Measurements from ENCODE around the gene ANKRD33B. TPM values are rescaled to one million over a fixed set of nuclear protein-coding genes. Genes with fewer than 3 reads are reported as not detected.

Gene ANKRD33B
- total and polyA plus RNA-seq, 9 of the 15 experiments (the other 6 are each of a cell fraction or from before 2014, with no cell fraction given): 0.10 to 1.7 (median 0.40) TPM

- no peak for TF ChIP-seq AFF4 (CRISPR knock-in tag; IDR thresholded peaks at IDR 0.05)
- no peak for TF ChIP-seq GABPB1 (CRISPR knock-in tag; IDR thresholded peaks at IDR 0.05)
- no peak for TF ChIP-seq ZNF592 (IDR thresholded peaks at IDR 0.05)
- TF ChIP-seq ZBTB2 (IDR thresholded peaks at IDR 0.05): no peak
- TF ChIP-seq SAFB (IDR thresholded peaks at IDR 0.05; ENCODE audit: borderline replicate concordance, low read depth, low read length): no peak
- TF ChIP-seq SRSF9 (IDR thresholded peaks at IDR 0.05; ENCODE audit: borderline replicate concordance, low read depth, low read length): no peak
- no peak for TF ChIP-seq ARID4B (CRISPR knock-in tag; IDR thresholded peaks at IDR 0.05)
Observed at GRCh38 chr5:10577371-10578292, 13.8 kb downstream of the ANKRD33B start (continued).

All from K562 (cell line).